HEK293 (cell line): ENCODE measurements around the gene PLSCR3.

Experiments
- CTCF ChIP-seq: fragments of 450-650 bp; formaldehyde crosslinking; IDR thresholded peaks from 2 replicates; pipeline ENCODE4 v1.5.1; 2016; ENCODE audit warnings: missing biosample characterization, missing genetic modification characterization
- ELK4 ChIP-seq: IDR thresholded peaks from 2 replicates; pipeline ENCODE4 v1.6.1; 2011; ENCODE audit warnings: mild to moderate bottlenecking, low read depth, low read length, borderline replicate concordance
- GLIS2 ChIP-seq: fragments of 450-650 bp; formaldehyde crosslinking; IDR thresholded peaks from 2 replicates; pipeline ENCODE4 v1.5.1; 2016; ENCODE audit warnings: missing biosample characterization, missing genetic modification characterization
- PBX3 ChIP-seq: sonication (generic); formaldehyde crosslinking; IDR thresholded peaks from 2 replicates; pipeline ENCODE4 v1.8.1; 2022; ENCODE audit warnings: mild to moderate bottlenecking, moderate library complexity, missing genetic modification reagents
- PRDM2 ChIP-seq: fragments of 450-650 bp; formaldehyde crosslinking; IDR thresholded peaks from 2 replicates; pipeline ENCODE4 v1.5.1; 2016; ENCODE audit warnings: missing biosample characterization, missing genetic modification characterization, borderline replicate concordance
- ZBTB20 ChIP-seq: fragments of 450-650 bp; formaldehyde crosslinking; IDR thresholded peaks from 2 replicates; pipeline ENCODE4 v1.5.1; 2016; ENCODE audit warnings: missing biosample characterization, missing genetic modification characterization
- ZNF202 ChIP-seq: fragments of 450-650 bp; formaldehyde crosslinking; IDR thresholded peaks from 2 replicates; pipeline ENCODE4 v1.5.1; 2016; ENCODE audit warnings: missing biosample characterization, missing genetic modification characterization, borderline replicate concordance
- ZNF501 ChIP-seq: fragments of 450-650 bp; formaldehyde crosslinking; IDR thresholded peaks from 2 replicates; pipeline ENCODE4 v1.5.1; 2016; ENCODE audit warnings: missing biosample characterization, missing genetic modification characterization
- ZNF558 ChIP-seq: fragments of 450-650 bp; formaldehyde crosslinking; IDR thresholded peaks from 2 replicates; pipeline ENCODE4 v1.5.1; 2016; ENCODE audit warnings: missing biosample characterization, missing genetic modification characterization
- ZNF571 ChIP-seq: fragments of 450-650 bp; formaldehyde crosslinking; IDR thresholded peaks from 2 replicates; pipeline ENCODE4 v1.5.0; 2017; ENCODE audit warnings: missing biosample characterization, missing genetic modification characterization
- ZSCAN5A ChIP-seq: fragments of 450-650 bp; formaldehyde crosslinking; IDR thresholded peaks from 2 replicates; pipeline ENCODE4 v1.5.1; 2016; ENCODE audit warnings: missing biosample characterization, missing genetic modification characterization

- TF ChIP-seq CTCF (tag by site-specific recombination) (no peak), ELK4 (no peak), ZNF571 (tag by site-specific recombination) (no peak), ZNF202 (tag by site-specific recombination) (no peak), PRDM2 (tag by site-specific recombination) (no peak), ZNF558 (tag by site-specific recombination) (no peak), ZNF501 (tag by site-specific recombination) (no peak), PBX3 (CRISPR knock-in tag) (no peak), ZBTB20 (tag by site-specific recombination) (no peak), GLIS2 (no peak), ZSCAN5A (tag by site-specific recombination) (no peak)
These were observed 11.4 kb downstream of the PLSCR3 start for GRCh38 chr17:7382901-7383300.
